Hepatocyte (in vitro differentiated cells): ENCODE results near the gene SLC9A3.

Source experiments
- EZH2 ChIP-seq: fragments of 200-600 bp; sonication (generic); IDR thresholded peaks from 2 replicates; pipeline ENCODE4 v1.6.1; 2016; ENCODE audit warnings: antibody characterized with exemption, mild to moderate bottlenecking, borderline replicate concordance
- EZH2phosphoT487 ChIP-seq: fragments of 200-600 bp; sonication (generic); IDR thresholded peaks from one replicate; pipeline ENCODE4 v1.6.1; 2018; ENCODE audit warnings: antibody characterized with exemption, mild to moderate bottlenecking, low read depth, moderate library complexity; ENCODE audit not compliant: unreplicated experiment, severe bottlenecking
- TF ChIP-seq, protein P1 (sequence below): fragments of 200-600 bp; sonication (generic); IDR thresholded peaks from 2 replicates; pipeline ENCODE4 v1.5.1; 2016; ENCODE audit warnings: antibody characterized with exemption, mild to moderate bottlenecking; ENCODE audit not compliant: poor library complexity

DNA sequence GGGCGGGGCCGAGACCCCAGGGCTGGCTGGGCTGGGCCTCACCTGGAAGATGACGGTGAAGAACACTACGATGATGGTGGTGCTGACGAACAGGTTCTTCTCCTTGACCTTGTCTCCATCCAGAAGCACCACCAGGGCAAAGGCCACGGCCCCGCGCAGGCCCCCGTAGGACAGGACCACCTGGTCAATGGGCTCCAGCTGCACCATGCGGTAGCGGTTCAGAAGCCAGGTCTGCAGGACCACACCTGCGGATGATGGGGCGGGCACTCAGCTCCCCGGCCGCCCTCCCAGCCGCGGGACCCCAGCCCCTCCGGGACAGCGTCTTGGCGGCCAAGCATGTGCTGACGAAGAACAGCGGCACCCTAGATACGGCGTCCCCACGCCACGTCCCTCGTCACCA, 41.7 kb downstream of the SLC9A3 start:
- TF ChIP-seq EZH2 (no peak), EZH2phosphoT487 (no peak)
- TF ChIP-seq, protein P1, sequence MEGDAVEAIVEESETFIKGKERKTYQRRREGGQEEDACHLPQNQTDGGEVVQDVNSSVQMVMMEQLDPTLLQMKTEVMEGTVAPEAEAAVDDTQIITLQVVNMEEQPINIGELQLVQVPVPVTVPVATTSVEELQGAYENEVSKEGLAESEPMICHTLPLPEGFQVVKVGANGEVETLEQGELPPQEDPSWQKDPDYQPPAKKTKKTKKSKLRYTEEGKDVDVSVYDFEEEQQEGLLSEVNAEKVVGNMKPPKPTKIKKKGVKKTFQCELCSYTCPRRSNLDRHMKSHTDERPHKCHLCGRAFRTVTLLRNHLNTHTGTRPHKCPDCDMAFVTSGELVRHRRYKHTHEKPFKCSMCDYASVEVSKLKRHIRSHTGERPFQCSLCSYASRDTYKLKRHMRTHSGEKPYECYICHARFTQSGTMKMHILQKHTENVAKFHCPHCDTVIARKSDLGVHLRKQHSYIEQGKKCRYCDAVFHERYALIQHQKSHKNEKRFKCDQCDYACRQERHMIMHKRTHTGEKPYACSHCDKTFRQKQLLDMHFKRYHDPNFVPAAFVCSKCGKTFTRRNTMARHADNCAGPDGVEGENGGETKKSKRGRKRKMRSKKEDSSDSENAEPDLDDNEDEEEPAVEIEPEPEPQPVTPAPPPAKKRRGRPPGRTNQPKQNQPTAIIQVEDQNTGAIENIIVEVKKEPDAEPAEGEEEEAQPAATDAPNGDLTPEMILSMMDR = no peak
